Measurements from ENCODE around the gene ZNF282.

- TF ChIP-seq POLR2A (IDR thresholded peaks at IDR 0.05; ENCODE audit: low read length), result no peak
- no peak for TF ChIP-seq GATA1 (IDR thresholded peaks at IDR 0.05; ENCODE audit: low read depth, low read length)
Observed at GRCh38 chr7:149253665-149254064, 58.3 kb downstream of the ZNF282 start.
